Heart left ventricle (tissue), 13 donors: ENCODE measurements around the gene MTHFR.

Source experiments
- POLR2A ChIP-seq, 2 donors: fragments of 450-650 bp; IDR thresholded peaks; one replicate each; pipeline ENCODE4 v1.6.1; 2017; ENCODE audit warnings: antibody characterized with exemption in 2 of 2, mild to moderate bottlenecking in 2 of 2, moderate library complexity in 2 of 2
- TF ChIP-seq, protein P1 (sequence below), 12 donors: fragments of 200-600 bp; sonication (generic) in 4 of 12; IDR thresholded peaks; one replicate each; pipeline versions ENCODE4 v1.5.0 to v1.8.0; 2018 to 2022; ENCODE audit warnings: antibody characterized with exemption in 12 of 12, mild to moderate bottlenecking in 5 of 12
- donor health status: ischemic (EF 13 %, LVEDD 7.1; RV severe dilation, severe dysfunction).
- donor health status: DM: no; HTN: yes; CAD: no.
- donor health status: DM: no; HTN: no; CAD: no.
- donor health status: ischemic (EF 25% LVEDD 6.9; RV normal size, moderate dysfunction).
- donor health status: ischemic (EF 25% LVEDD 5.7; RV mildly dilated, moderate dysfunction).
- donor health status: ischemic (EF 35%, LVEDD 5.7; RV mildly dilated, moderate dysfunction).
- donor health status: nonischemic (EF 11% LVEDD 7.7; RV severe dilation, severe dysfunction).
- donor health status: DM: yes; HTN: yes; CAD: no.
- donor health status: PGD.
- donor health status: ischemic (EF 29% LVEDD 5.4; RV normal size, mild dysfunction).
- donor health status: nonischemic (EF 23%, LVEDD 6.1; RV moderate dilation, normal function).

DNA sequence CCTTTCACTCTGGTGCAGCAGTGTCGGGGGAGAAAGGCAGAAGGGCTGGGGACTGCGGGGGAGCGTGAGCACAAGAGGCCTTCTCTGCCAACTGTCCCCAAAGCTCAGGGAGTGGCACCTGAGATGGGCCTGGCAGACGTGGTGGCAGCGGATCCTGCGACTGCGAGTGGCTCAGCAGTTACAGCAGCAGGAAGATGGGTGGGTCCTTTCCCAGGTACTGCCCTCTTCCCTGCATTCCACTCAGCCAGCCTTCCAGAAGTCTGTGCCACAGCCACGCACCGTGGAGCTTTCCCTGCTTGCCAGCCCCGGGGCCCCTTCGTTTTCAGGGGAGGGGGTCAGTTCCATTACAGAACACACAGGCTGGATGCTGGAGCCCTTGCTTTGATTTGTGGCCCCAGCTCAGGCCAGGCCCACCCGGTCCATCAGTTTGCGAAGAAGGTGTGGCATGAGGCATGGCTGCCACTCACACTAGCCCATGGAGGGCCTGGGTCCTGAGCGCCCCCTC is 17.2 kb downstream of the MTHFR start:
- TF ChIP-seq, protein P1, sequence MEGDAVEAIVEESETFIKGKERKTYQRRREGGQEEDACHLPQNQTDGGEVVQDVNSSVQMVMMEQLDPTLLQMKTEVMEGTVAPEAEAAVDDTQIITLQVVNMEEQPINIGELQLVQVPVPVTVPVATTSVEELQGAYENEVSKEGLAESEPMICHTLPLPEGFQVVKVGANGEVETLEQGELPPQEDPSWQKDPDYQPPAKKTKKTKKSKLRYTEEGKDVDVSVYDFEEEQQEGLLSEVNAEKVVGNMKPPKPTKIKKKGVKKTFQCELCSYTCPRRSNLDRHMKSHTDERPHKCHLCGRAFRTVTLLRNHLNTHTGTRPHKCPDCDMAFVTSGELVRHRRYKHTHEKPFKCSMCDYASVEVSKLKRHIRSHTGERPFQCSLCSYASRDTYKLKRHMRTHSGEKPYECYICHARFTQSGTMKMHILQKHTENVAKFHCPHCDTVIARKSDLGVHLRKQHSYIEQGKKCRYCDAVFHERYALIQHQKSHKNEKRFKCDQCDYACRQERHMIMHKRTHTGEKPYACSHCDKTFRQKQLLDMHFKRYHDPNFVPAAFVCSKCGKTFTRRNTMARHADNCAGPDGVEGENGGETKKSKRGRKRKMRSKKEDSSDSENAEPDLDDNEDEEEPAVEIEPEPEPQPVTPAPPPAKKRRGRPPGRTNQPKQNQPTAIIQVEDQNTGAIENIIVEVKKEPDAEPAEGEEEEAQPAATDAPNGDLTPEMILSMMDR (IDR thresholded peaks at IDR 0.05): no peak
- no peak for TF ChIP-seq POLR2A (IDR thresholded peaks at IDR 0.05)
